ENCODE measurements around the gene TEX22.

GRCh38 chr14:105444859-105445258 is 46.5 kb downstream of the TEX22 start:
- TF ChIP-seq POLR2AphosphoS5 (IDR thresholded peaks at IDR 0.05) (no peak), CTCF (IDR thresholded peaks at IDR 0.05) (no peak), POLR2A (IDR thresholded peaks at IDR 0.05) (no peak)

All from sigmoid colon (tissue), 4 donors.